GM12892 (cell line): Measurements from ENCODE around the gene SHANK1.

ENCODE experiments used
- DNase-seq: peaks from one replicate; pipeline ENCODE4 v3.0.0; 2011; ENCODE audit not compliant: insufficient read length
- FAIRE-seq: peaks from 2 replicates; lab custom pipeline; 2011; peaks lifted over from hg19 to GRCh38; lab: Jason Lieb, UNC
- POLR2A ChIP-seq: IDR thresholded peaks from 2 replicates; pipeline ENCODE4 v1.6.1; 2011; ENCODE audit warnings: low read depth, low read length, control low read depth
- POLR2AphosphoS5 ChIP-seq: IDR thresholded peaks from 2 replicates; pipeline ENCODE4 v1.6.1; 2011; ENCODE audit warnings: low read depth, low read length, control low read depth
- TAF1 ChIP-seq: IDR thresholded peaks from 2 replicates; pipeline ENCODE4 v1.6.1; 2011; ENCODE audit warnings: low read depth, mild to moderate bottlenecking, control low read depth, low read length, borderline replicate concordance

The SHANK1 gene

GRCh38 chr19:50717026-50717723 is 2.4 kb downstream of the SHANK1 start:
- TF ChIP-seq TAF1 (no peak), POLR2A (no peak), POLR2AphosphoS5 (no peak)
- FAIRE-seq: no peak

GRCh38 chr19:50716178-50717025 is 3.2 kb downstream of the SHANK1 start:
- TF ChIP-seq POLR2AphosphoS5 (no peak), POLR2A (no peak), TAF1 (no peak)
- no peak for DNase-seq
- no peak for FAIRE-seq

More at GRCh38 chr19:50717026-50717723, 2.4 kb downstream of the SHANK1 start:
- no peak for DNase-seq

DNA sequence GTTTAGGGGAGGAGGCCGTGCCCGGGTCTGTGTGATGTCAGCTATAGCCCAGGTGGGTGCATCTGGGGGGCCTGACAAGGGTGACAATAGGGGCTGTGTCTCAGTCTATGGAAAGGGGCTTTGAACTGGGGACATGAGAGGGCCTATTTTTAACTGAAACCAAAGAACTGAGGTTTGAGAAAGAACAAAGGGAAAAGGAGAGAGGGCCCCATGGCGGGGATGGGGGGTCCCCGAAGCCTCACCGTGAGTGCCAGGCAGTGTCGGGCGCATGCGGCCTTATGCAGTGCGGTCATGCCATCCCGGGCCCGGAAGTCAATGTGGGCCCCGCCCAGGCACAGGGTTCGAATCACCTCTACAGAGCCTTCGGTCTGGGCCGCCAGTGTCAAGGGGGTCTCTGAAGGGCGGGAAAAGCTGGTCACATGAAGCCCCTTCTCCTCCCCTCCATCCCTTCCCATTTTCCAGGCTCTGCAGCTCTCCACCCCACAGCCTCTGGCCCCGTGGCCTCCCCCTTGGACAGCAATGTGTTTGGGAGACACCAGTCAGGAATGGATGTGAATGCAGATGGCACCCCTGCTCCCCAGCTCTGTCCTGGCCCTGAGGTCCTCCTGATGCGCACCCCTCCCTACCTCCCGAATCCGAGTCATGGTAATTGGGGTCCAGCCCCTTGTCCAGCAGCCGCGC is 5.9 kb downstream of the SHANK1 start:
- no peak for TF ChIP-seq TAF1
- DNase-seq (no peak), FAIRE-seq (no peak)

- DNase-seq (no peak), FAIRE-seq (no peak)
- TF ChIP-seq TAF1 (no peak), POLR2A (no peak), POLR2AphosphoS5 (no peak)
These were observed 6.8 kb downstream of the SHANK1 start for GRCh38 chr19:50712833-50713232.

GRCh38 chr19:50711805-50712204 is 7.8 kb downstream of the SHANK1 start:
- DNase-seq (no peak), FAIRE-seq (no peak)
- no peak for TF ChIP-seq POLR2A
- TF ChIP-seq POLR2AphosphoS5: no peak
- no peak for TF ChIP-seq TAF1

DNA sequence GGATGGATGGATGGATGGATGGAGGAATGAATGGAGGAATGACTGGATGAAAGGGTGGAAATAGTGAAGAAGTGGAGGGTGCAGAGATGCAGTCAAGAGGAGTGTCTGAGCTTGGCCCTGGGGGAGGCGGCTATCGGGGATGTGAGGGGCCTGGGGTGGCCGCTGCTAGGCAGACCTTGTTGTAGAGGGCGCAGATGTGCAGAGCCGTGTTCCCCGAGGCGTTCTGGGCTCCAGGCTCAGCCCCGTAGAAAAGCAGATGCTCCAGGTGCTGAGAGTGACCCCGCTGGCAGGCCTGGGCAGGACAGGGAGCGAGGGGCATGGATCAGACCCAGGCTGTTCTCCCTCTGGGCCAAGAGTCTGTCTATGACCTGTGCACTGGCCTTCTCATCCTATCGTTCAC is 8.4 kb downstream of the SHANK1 start:
- FAIRE-seq: no peak
- TF ChIP-seq TAF1 (no peak), POLR2A (no peak), POLR2AphosphoS5 (no peak)
- no peak for DNase-seq

DNA sequence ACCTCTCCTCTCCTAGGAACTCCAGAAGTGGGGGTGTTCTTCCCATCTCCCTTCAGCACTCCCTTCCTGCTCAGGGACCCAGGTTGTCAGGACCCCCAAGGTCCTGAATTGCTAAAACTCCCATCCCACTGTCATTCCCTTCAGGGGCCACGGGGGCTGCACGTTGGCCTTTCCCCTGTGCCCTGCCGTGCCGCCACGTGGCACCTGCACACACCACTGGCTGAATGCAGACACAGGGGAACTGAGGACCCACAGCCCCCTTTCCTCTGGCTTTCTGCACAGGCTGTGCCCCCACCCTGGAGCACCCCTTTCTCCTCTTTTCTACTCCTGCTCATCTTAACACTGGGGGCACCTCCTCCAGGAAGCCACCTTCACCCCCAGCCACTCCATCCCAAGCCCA is 9.0 kb downstream of the SHANK1 start:
- FAIRE-seq (no peak), DNase-seq (no peak)
- TF ChIP-seq POLR2AphosphoS5 (no peak), TAF1 (no peak), POLR2A (no peak)

DNA sequence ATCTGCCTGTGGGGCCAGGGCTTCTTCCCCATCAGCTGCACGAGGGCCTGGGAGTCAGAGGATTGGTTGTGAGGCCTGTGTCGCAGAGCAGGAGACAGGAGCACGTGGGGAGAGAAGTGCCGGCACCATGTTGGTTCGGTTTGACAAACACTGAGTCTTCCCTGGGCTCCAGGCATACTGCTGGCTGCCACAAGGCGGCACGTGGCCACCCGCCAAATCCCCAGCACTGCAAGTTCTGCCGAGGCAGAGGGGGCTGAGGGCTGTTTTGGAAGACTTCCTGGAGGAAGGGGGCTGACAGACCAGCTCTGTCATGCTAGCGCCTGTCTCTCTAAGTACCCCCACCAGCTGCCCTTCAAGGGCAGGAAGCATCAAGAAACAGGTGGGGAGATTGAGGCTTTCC is 9.5 kb downstream of the SHANK1 start:
- FAIRE-seq: no peak
- TF ChIP-seq TAF1 (no peak), POLR2A (no peak), POLR2AphosphoS5 (no peak)
- DNase-seq: no peak

DNA sequence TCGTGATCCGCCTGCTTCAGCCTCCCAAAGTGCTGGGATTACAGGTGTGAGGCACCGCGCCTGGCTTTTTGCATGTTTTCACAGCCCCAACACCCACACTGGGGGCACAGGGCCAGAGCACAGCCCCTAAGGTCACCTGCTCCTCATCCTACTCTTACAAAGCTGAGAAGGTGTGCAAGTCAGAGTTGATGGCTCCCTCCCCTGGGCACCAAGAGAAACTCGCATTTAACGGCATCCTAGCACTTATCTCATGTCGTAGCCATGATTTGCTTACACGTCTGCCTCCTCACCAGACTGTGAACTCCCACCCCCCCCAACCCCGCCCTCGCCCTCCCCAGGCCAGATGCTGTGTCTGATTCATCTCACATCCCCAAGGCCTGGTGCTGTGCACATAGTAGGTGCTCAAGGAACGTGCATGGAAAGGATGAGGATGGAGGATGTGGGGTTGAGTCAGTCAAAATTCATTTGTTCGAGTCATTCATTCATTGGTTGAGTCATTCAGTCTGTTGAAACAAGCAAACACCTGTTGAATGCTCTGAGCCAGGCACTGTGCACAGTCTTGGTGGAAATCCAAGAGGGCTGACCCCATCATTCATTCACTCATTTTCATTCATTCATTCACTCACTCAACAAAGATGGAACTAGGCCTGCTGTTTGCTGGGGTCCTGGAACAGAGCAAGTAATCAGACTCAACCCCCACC is 11.3 kb downstream of the SHANK1 start:
- FAIRE-seq (no peak), DNase-seq (no peak)
- TF ChIP-seq POLR2A (no peak), POLR2AphosphoS5 (no peak), TAF1 (no peak)

DNA sequence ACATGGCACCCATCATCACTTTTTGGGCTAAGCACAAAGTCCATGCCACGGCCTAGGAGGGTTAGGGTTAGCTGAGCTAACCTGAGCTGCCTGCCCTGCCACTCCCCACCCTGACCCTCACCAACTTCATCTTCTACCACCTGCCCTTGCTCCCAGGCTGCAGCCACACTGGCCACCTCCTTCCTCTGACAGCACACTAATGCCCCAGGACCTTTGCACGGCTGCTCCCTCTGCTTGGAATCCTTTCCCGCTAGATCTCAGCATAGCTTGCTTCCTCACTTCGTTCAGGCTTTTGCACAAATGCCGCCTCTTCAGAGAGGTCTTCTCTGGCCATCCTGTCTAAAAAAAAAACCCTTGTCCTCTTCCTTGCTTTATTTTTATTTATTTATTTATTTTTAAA is 13.2 kb downstream of the SHANK1 start:
- DNase-seq: no peak
- no peak for FAIRE-seq
- TF ChIP-seq TAF1 (no peak), POLR2AphosphoS5 (no peak), POLR2A (no peak)
